HCT116 (cell line): Measurements from ENCODE around the gene DOCK10. TPM values are rescaled to one million over a fixed set of nuclear protein-coding genes. Genes with fewer than 3 reads are reported as not detected.

Experiments
- ATAC-seq: fragments of 200-7000 bp; cut with Tn5 transposase; 2 replicates; pipeline ENCODE4 v1.9.1; 2020; ENCODE audit warnings: mild to moderate bottlenecking, moderate library complexity
- BruUV-seq: library from RNA; stranded (reverse); fragments of 400-500 nt; replicated peaks from 2 replicates; lab custom pipeline; 2021; lab: Mats Ljungman, UMichigan
- CTCF ChIA-PET: fragments of 300-600 bp; sonication (Branson Sonifier 250); formaldehyde crosslinking; loops from one replicate; lab custom pipeline; 2021; ENCODE audit warnings: antibody characterized with exemption; lab: Charles Lee
- POLR2A ChIA-PET: fragments of 300-600, 350-600 bp; sonication (Branson Sonifier 250); formaldehyde crosslinking; loops from one replicate; lab custom pipeline; 2021; ENCODE audit warnings: antibody characterized with exemption; lab: Charles Lee
- RAD21 ChIA-PET, 2 experiments: fragments of 300-600 bp; sonication (Branson Sonifier 250); formaldehyde crosslinking; loops; one replicate each; lab custom pipeline; 2023; ENCODE audit warnings: low total read pairs in 2 of 2; ENCODE audit not compliant: uncharacterized antibody in 2 of 2, unreplicated experiment in 2 of 2, low non-redundant PET in 1 of 2; lab: Charles Lee
- DNase-seq: peaks from one replicate; pipeline ENCODE4 v3.0.0-alpha.2; 2010; ENCODE audit warnings: low read depth, low spot score
- H2AFZ ChIP-seq: fragments of 200-600 bp; shearing (Covaris generic), sonication (generic); 2 replicates; pipeline ENCODE4 v1.6.1; 2017; ENCODE audit warnings: low read depth, mixed run types, mixed read lengths, antibody characterized with exemption, low read length; ENCODE audit not compliant: poor library complexity, severe bottlenecking
- H3K27ac ChIP-seq: 2 replicates; pipeline ENCODE4 v1.5.1; 2012; ENCODE audit warnings: low read depth, low read length
- H3K27me3 ChIP-seq: fragments of 200-600 bp; sonication (generic); 2 replicates; pipeline ENCODE4 v1.6.1; 2016; ENCODE audit warnings: mixed run types, low read length, mixed read lengths; ENCODE audit not compliant: insufficient read depth
- H3K36me3 ChIP-seq, 2 experiments: fragments of 200-500 bp in 1 of 2; fragments of 200-600 bp in 1 of 2; sonication (Bioruptor generic) in 1 of 2; sonication (generic) in 1 of 2; 2 replicates each; pipeline versions ENCODE4 v1.5.1 to v1.6.1; 2014 to 2016; ENCODE audit warnings: low read length in 2 of 2, inconsistent platforms in 1 of 2, mixed read lengths in 1 of 2, mixed run types in 1 of 2; ENCODE audit not compliant: insufficient read depth in 2 of 2, control insufficient read depth in 1 of 2
- H3K4me1 ChIP-seq, 2 experiments: fragments of 200-600 bp in 1 of 2; sonication (generic) in 1 of 2; 2 replicates each; pipeline versions ENCODE4 v1.5.1 to v1.6.1; 2012 to 2017; ENCODE audit warnings: low read length in 2 of 2, inconsistent platforms in 1 of 2, mild to moderate bottlenecking in 1 of 2, mixed read lengths in 1 of 2, mixed run types in 1 of 2, moderate library complexity in 1 of 2; ENCODE audit not compliant: insufficient read depth in 2 of 2, control insufficient read depth in 1 of 2
- H3K4me2 ChIP-seq: fragments of 200-600 bp; sonication (generic); 2 replicates; pipeline ENCODE4 v1.6.1; 2017; ENCODE audit warnings: mixed run types, low read length, mixed read lengths
- H3K4me3 ChIP-seq, 2 experiments: fragments of 200-600 bp in 1 of 2; sonication (generic) in 1 of 2; replicated peaks in 1 of 2; 2 replicates each; pipeline ENCODE4 v1.5.1; 2011 to 2016; ENCODE audit warnings: low read length in 2 of 2, control low read depth in 1 of 2, low read depth in 1 of 2, mild to moderate bottlenecking in 1 of 2, mixed read lengths in 1 of 2, mixed run types in 1 of 2
- H3K79me2 ChIP-seq: fragments of 200-600 bp; sonication (generic); 2 replicates; pipeline ENCODE4 v1.6.1; 2017; ENCODE audit warnings: mild to moderate bottlenecking, mixed run types, low read length, moderate library complexity, mixed read lengths; ENCODE audit not compliant: insufficient read depth
- H3K9ac ChIP-seq: fragments of 200-600 bp; sonication (generic); 2 replicates; pipeline ENCODE4 v1.6.1; 2016; ENCODE audit warnings: low read length, mixed read lengths
- H3K9me2 ChIP-seq: fragments of 200-600 bp; sonication (generic), shearing (Covaris generic); 2 replicates; pipeline ENCODE4 v1.6.1; 2017; ENCODE audit warnings: mixed run types, mild to moderate bottlenecking, moderate library complexity; ENCODE audit not compliant: insufficient read depth
- H3K9me3 ChIP-seq, 2 experiments: fragments of 200-500 bp in 1 of 2; fragments of 200-600 bp in 1 of 2; sonication (Bioruptor generic) in 1 of 2; sonication (generic) in 1 of 2; 2 replicates each; pipeline ENCODE4 v1.6.1; 2014 to 2017; ENCODE audit warnings: low read length in 2 of 2, mixed read lengths in 2 of 2, inconsistent platforms in 1 of 2, low read depth in 1 of 2, mild to moderate bottlenecking in 1 of 2, mixed run types in 1 of 2, moderate library complexity in 1 of 2; ENCODE audit not compliant: control insufficient read depth in 1 of 2, insufficient read depth in 1 of 2
- H4K20me1 ChIP-seq: fragments of 200-600 bp; sonication (generic), shearing (Covaris generic); 2 replicates; pipeline ENCODE4 v1.6.1; 2017; ENCODE audit warnings: mixed run types, mild to moderate bottlenecking, moderate library complexity; ENCODE audit not compliant: insufficient read depth
- CBX3 ChIP-seq: IDR thresholded peaks from 2 replicates; pipeline ENCODE4 v1.6.1; 2012; ENCODE audit warnings: low read depth
- CTCF ChIP-seq, 3 experiments: fragments of 200-600 bp in 1 of 3; sonication (generic) in 1 of 3; IDR thresholded peaks in 2 of 3; conservative IDR thresholded peaks in 1 of 3; 2 replicates each; pipeline ENCODE4 v1.5.1; 2012 to 2017; ENCODE audit warnings: low read depth in 2 of 3, low read length in 2 of 3, antibody characterized with exemption in 1 of 3, borderline replicate concordance in 1 of 3, control low read depth in 1 of 3, mild to moderate bottlenecking in 1 of 3, mixed read lengths in 1 of 3, mixed run types in 1 of 3, moderate library complexity in 1 of 3; ENCODE audit not compliant: insufficient read depth in 1 of 3
- MAX ChIP-seq: IDR thresholded peaks from 2 replicates; pipeline ENCODE4 v1.6.1; 2012
- POLR2AphosphoS5 ChIP-seq: IDR thresholded peaks from 2 replicates; pipeline ENCODE4 v1.6.1; 2011; ENCODE audit warnings: mild to moderate bottlenecking, low read depth, low read length, moderate library complexity
- RAD21 ChIP-seq: IDR thresholded peaks from 2 replicates; pipeline ENCODE4 v1.6.1; 2012; ENCODE audit warnings: low read depth, mild to moderate bottlenecking
- REST ChIP-seq: IDR thresholded peaks from 2 replicates; pipeline ENCODE4 v1.6.1; 2012; ENCODE audit warnings: low read depth
- TCF7L2 ChIP-seq: IDR thresholded peaks from 2 replicates; pipeline ENCODE4 v1.7.0; 2011; ENCODE audit warnings: borderline replicate concordance, inconsistent platforms; ENCODE audit not compliant: insufficient read depth, insufficient read length; ENCODE audit errors: extremely low read depth
- YY1 ChIP-seq: IDR thresholded peaks from 2 replicates; pipeline ENCODE4 v1.6.1; 2011; ENCODE audit warnings: low read length, low read depth, moderate library complexity, mild to moderate bottlenecking; ENCODE audit not compliant: insufficient replicate concordance; ENCODE audit errors: extremely low read depth
- ZBTB33 ChIP-seq: IDR thresholded peaks from 2 replicates; pipeline ENCODE4 v1.6.1; 2011; ENCODE audit warnings: mild to moderate bottlenecking, low read length, moderate library complexity; ENCODE audit not compliant: insufficient replicate concordance; ENCODE audit errors: extremely low read depth
- ZNF274 ChIP-seq: fragments of 200-500 bp; sonication (Bioruptor generic); IDR thresholded peaks from 2 replicates; pipeline ENCODE4 v1.6.1; 2014; ENCODE audit warnings: mild to moderate bottlenecking, low read depth, low read length, inconsistent platforms
- intact Hi-C: fragments of 100-400 bp; cut with micrococcal nuclease; formaldehyde crosslinking; loops from 2 replicates; pipeline ENCODE4 v1.10.0; 2022
- total RNA-seq: library from RNA; stranded (reverse); gene quantifications from one replicate; pipeline ENCODE4 v1.2.1, GENCODE V29; 2021; ENCODE audit not compliant: unreplicated experiment

DOCK10 gene
- total RNA-seq, 1 experiment from 2014 or later, result 0.54 TPM

- intact Hi-C loops, result no loop called here
- H3K9me3 ChIP-seq, result no peaks in the 10 kb centered on the region
- H4K20me1 ChIP-seq, result no peaks in the 10 kb centered on the region
- no peak overlapping the region for H3K4me3 ChIP-seq
- H3K27me3 ChIP-seq, result no peaks in the 10 kb centered on the region
- no peak overlapping the region for H2AFZ ChIP-seq
- peaks cover 5 to 11% of the 10 kb centered on the region in 2 experiments; a peak in 2 of 4 replicates for H3K4me1 ChIP-seq
- DNase-seq (no peak), ATAC-seq (no peak)
- H3K27ac ChIP-seq, result no peak overlapping the region
- ChIA-PET POLR2A (no interaction called here), CTCF (no interaction called here), RAD21 (no interaction called here)
- H3K9me2 ChIP-seq, result no peaks in the 10 kb centered on the region
- TF ChIP-seq CTCF (IDR thresholded peaks at IDR 0.05 in 2 of 3, conservative IDR thresholded peaks at IDR 0.05 in 1 of 3; ENCODE audit: borderline replicate concordance in 1 of 3, insufficient read depth in 1 of 3, low read depth in 2 of 3, low read length in 2 of 3), result no peak
- no peak for TF ChIP-seq ZNF274
- TF ChIP-seq POLR2AphosphoS5, result no peak
- TF ChIP-seq CBX3, result no peak
- no peak for TF ChIP-seq YY1
- no peak for TF ChIP-seq TCF7L2
- no peak for TF ChIP-seq MAX
- TF ChIP-seq ZBTB33, result no peak
- TF ChIP-seq RAD21, result no peak
- no peak for TF ChIP-seq REST
- H3K79me2 ChIP-seq, result no peaks in the 10 kb centered on the region
- no peak overlapping the region for H3K9ac ChIP-seq
- H3K36me3 ChIP-seq, result no peaks in the 10 kb centered on the region
- no peak overlapping the region for H3K4me2 ChIP-seq
- no TSS peak for BruUV-seq
Measured at GRCh38 chr2:224969633-224970260, 72.5 kb downstream of the DOCK10 start.
